LNCAP (cell line): ENCODE results near the gene CABLES2.

Experiments
- CTCF ChIP-seq: fragments of 450-650 bp; IDR thresholded peaks from 2 replicates; pipeline ENCODE4 v1.5.1; 2017; ENCODE audit warnings: mild to moderate bottlenecking

CABLES2 gene

GRCh38 chr20:62407221-62407992 lies at the start of gene CABLES2:
CABLES2 (minus strand) TSS chr20:62407285; CDS start chr20:62407276, 9 bp downstream.
- TF ChIP-seq CTCF: no peak

GRCh38 chr20:62455929-62456328 lies 48.8 kb upstream of the CABLES2 start:
- TF ChIP-seq CTCF: no peak

GRCh38 chr20:62454904-62455636 lies 48.0 kb upstream of the CABLES2 start:
- no peak for TF ChIP-seq CTCF

- TF ChIP-seq CTCF: no peak
These were observed 46.2 kb upstream of the CABLES2 start for GRCh38 chr20:62453186-62453808.

GRCh38 chr20:62452475-62453095 lies 45.5 kb upstream of the CABLES2 start:
- no peak for TF ChIP-seq CTCF

GRCh38 chr20:62451970-62452369 lies 44.9 kb upstream of the CABLES2 start:
- TF ChIP-seq CTCF: no peak

GRCh38 chr20:62451156-62451767 lies 44.2 kb upstream of the CABLES2 start:
- TF ChIP-seq CTCF: no peak
